Measurements from ENCODE around the gene KRTAP4-6.

GRCh38 chr17:41145261-41145660 is 4.9 kb upstream of the KRTAP4-6 start:
- TF ChIP-seq CTCF (conservative IDR thresholded peaks at IDR 0.05; ENCODE audit: low read depth, low read length), result no peak
- TF ChIP-seq POLR2A (IDR thresholded peaks at IDR 0.05; ENCODE audit: low read depth, low read length), result no peak
- no peak for TF ChIP-seq CEBPB (IDR thresholded peaks at IDR 0.05; ENCODE audit: low read depth, low read length)
- TF ChIP-seq MXI1 (IDR thresholded peaks at IDR 0.05; ENCODE audit: borderline replicate concordance, low read depth, low read length), result no peak
- TF ChIP-seq FOS (IDR thresholded peaks at IDR 0.05; ENCODE audit: low read depth, low read length), result no peak
- TF ChIP-seq MAFK (IDR thresholded peaks at IDR 0.05; ENCODE audit: low read depth, low read length), result no peak
- TF ChIP-seq RAD21 (IDR thresholded peaks at IDR 0.05; ENCODE audit: low read length), result no peak
- no peak for TF ChIP-seq USF2 (IDR thresholded peaks at IDR 0.05; ENCODE audit: low read depth, low read length)
